Spleen (tissue), 11 donors: Measurements from ENCODE around the gene POLR3C. TPM values are rescaled to one million over a fixed set of nuclear protein-coding genes. Genes with fewer than 3 reads are reported as not detected.
"Not testable (repeated sequence)": the region's sequence is repeated elsewhere in the genome, so short reads cannot be mapped to it uniquely, and the experiment has no call there.

Experiments used
- DNase-seq: peaks from one replicate; pipeline ENCODE4 v3.0.0-alpha.2; 2020
- H3K27ac ChIP-seq, 8 donors: fragments of 200-600 bp; sonication (generic) in 7 of 8; 1 replicate in 4 of 8; 2 replicates in 4 of 8; pipeline versions ENCODE4 v1.5.0 to v1.8.0; 2016 to 2021; ENCODE audit warnings: inconsistent platforms in 4 of 8, mild to moderate bottlenecking in 4 of 8, moderate library complexity in 1 of 8
- H3K27me3 ChIP-seq, 7 donors: fragments of 200-600 bp; sonication (generic) in 6 of 7; replicated peaks in 1 of 7; 1 replicate in 4 of 7; 2 replicates in 3 of 7; pipeline versions ENCODE4 v1.5.0 to v1.8.0; 2016 to 2021; ENCODE audit warnings: inconsistent platforms in 3 of 7, mild to moderate bottlenecking in 1 of 7
- H3K36me3 ChIP-seq, 6 donors: fragments of 200-600 bp; sonication (generic) in 5 of 6; 1 replicate in 4 of 6; 2 replicates in 2 of 6; pipeline versions ENCODE4 v1.5.0 to v1.8.0; 2016 to 2021; ENCODE audit warnings: inconsistent platforms in 2 of 6
- H3K4me1 ChIP-seq, 6 donors: fragments of 200-600 bp; sonication (generic) in 5 of 6; 1 replicate in 3 of 6; 2 replicates in 3 of 6; pipeline versions ENCODE4 v1.5.0 to v1.8.0; 2016 to 2021; ENCODE audit warnings: inconsistent platforms in 3 of 6
- H3K4me3 ChIP-seq, 8 donors: fragments of 200-600 bp; sonication (generic) in 7 of 8; 1 replicate in 4 of 8; 2 replicates in 4 of 8; pipeline versions ENCODE4 v1.5.0 to v1.8.0; 2016 to 2021; ENCODE audit warnings: inconsistent platforms in 4 of 8, mild to moderate bottlenecking in 4 of 8, moderate library complexity in 2 of 8
- H3K9me3 ChIP-seq, 8 donors: fragments of 200-600 bp; sonication (generic) in 7 of 8; 1 replicate in 4 of 8; 2 replicates in 4 of 8; pipeline versions ENCODE4 v1.5.0 to v1.8.0; 2016 to 2021; ENCODE audit warnings: inconsistent platforms in 4 of 8
- CTCF ChIP-seq, 11 experiments: fragments of 200-600 bp in 7 of 11; fragments of 450-650 bp in 4 of 11; sonication (generic) in 4 of 11; IDR thresholded peaks in 8 of 11; conservative IDR thresholded peaks in 3 of 11; 1 replicate in 7 of 11; 2 replicates in 4 of 11; pipeline versions ENCODE4 v1.4.0 to v1.8.0; 2016 to 2021; ENCODE audit warnings: antibody characterized with exemption in 11 of 11, inconsistent platforms in 4 of 11, mild to moderate bottlenecking in 1 of 11
- POLR2A ChIP-seq, 3 donors: fragments of 450-650 bp; IDR thresholded peaks; one replicate each; pipeline ENCODE4 v1.5.1; 2017; ENCODE audit warnings: antibody characterized with exemption in 3 of 3, mild to moderate bottlenecking in 1 of 3
- POLR2AphosphoS5 ChIP-seq, 3 donors: sonication (generic); formaldehyde crosslinking; IDR thresholded peaks; one replicate each; pipeline ENCODE4 v1.5.1; 2017; ENCODE audit warnings: antibody characterized with exemption in 3 of 3
- WGBS, 5 donors: extraction: QIAGEN DNeasy Blood & Tissue Kit in 3 of 5; methylation state at CpG; one replicate each; pipeline versions ENCODE4 v1.1.5 to v1.1.7; 2013 to 2018; 5-methylcytosine and 5-hydroxymethylcytosine counted together
- intact Hi-C: fragments of 100-400 bp; cut with DNase I; formaldehyde crosslinking; loops from one replicate; pipeline ENCODE4 v1.15.0; 2023; ENCODE audit warnings: low total_unique reads
- polyA plus RNA-seq, 3 donors: library from polyadenylated mRNA; stranded (reverse); fragments of 200-250 nt; gene quantifications; one replicate each; pipeline ENCODE4 v1.2.1, GENCODE V29; 2013
- total RNA-seq, 7 donors: library from RNA; depleted of rRNA in 3 of 7; stranded (reverse); fragments of >200 nt in 3 of 7; fragmentation: NEBNext Ultra II Directional in 4 of 7; extraction: Animal tissue kit (Norgen Biotek cat#: 25700) in 4 of 7; gene quantifications; one replicate each; pipeline versions ENCODE4 v1.1.0 to v1.2.1, GENCODE V29; 2016 to 2021
- donor health status: healthy with polysubstance abuse.
- donor health status: DM: no; HTN: no; CAD: no; lungs with moderate emphysema.
- donor health status: DM: no; HTN: no; CAD: no.
- donor health status: Bipolar disorder and iron deficiency.
- donor health status: healthy.
- donor health status: DM: no; HTN: no; CAD: no.
- donor health status: DM: yes; HTN: yes; CAD: no.

The POLR3C gene
- total and polyA plus RNA-seq, 10 donors: 15.7 to 37.0 (median 29.8) TPM

- peaks cover 0 to 56% (median 12%) of the 10 kb centered on the region in 6 donors for H3K36me3 ChIP-seq
- intact Hi-C loops: no loop called here
- WGBS, 5 donors: 95 to 99% (median 98%) methylated on average over 3 of the region's 3 CpGs
- no peaks in the 10 kb centered on the region for H3K27me3 ChIP-seq
- DNase-seq: no peak
- no peaks in the 10 kb centered on the region for H3K9me3 ChIP-seq
- TF ChIP-seq CTCF (IDR thresholded peaks at IDR 0.05 in 8 of 11, conservative IDR thresholded peaks at IDR 0.05 in 3 of 11) (no peak), POLR2A (IDR thresholded peaks at IDR 0.05) (no peak), POLR2AphosphoS5 (IDR thresholded peaks at IDR 0.05) (no peak)
- H3K27ac ChIP-seq: no peak overlapping the region
- H3K4me3 ChIP-seq: no peak overlapping the region
- peaks cover 0 to 21% (median 9%) of the 10 kb centered on the region in 6 donors for H3K4me1 ChIP-seq
Measured at GRCh38 chr1:145788580-145788979, 35.4 kb upstream of the POLR3C start.

- H3K4me1 ChIP-seq, DNase-seq, H3K27me3 ChIP-seq, H3K4me3 ChIP-seq, H3K27ac ChIP-seq, intact Hi-C loops: not testable (repeated sequence)
- WGBS, 5 donors: 62 to 84% (median 68%) methylated on average over 2 of the region's 2 CpGs
- Histone ChIP-seq H3K36me3 (peaks cover 0 to 58% (median 10%) of the 10 kb centered on the region in 6 donors), H3K9me3 (peaks cover 3 to 20% (median 16%) of the 10 kb centered on the region in 8 donors)
Measured at GRCh38 chr1:145791860-145792259, 32.1 kb upstream of the POLR3C start.

- Histone ChIP-seq H3K27me3 (no peaks in the 10 kb centered on the region), H3K4me3 (no peak overlapping the region), H3K9me3 (peaks cover 8 to 26% (median 22%) of the 10 kb centered on the region in 8 donors), H3K27ac (no peak overlapping the region), H3K4me1 (no peaks in the 10 kb centered on the region), H3K36me3 (peaks cover 0 to 52% (median 10%) of the 10 kb centered on the region in 6 donors)
- DNase-seq: no peak
- intact Hi-C loops: no loop called here
- WGBS, 5 donors: 70 to 100% (median 92%) methylated on average over 1 of the region's 1 CpG
- TF ChIP-seq POLR2A (IDR thresholded peaks at IDR 0.05) (no peak), CTCF (IDR thresholded peaks at IDR 0.05 in 8 of 11, conservative IDR thresholded peaks at IDR 0.05 in 3 of 11) (no peak), POLR2AphosphoS5 (IDR thresholded peaks at IDR 0.05) (no peak)
Measured at GRCh38 chr1:145792484-145792883, 31.5 kb upstream of the POLR3C start.

GRCh38 chr1:145795257-145795881, 28.6 kb upstream of the POLR3C start:
- TF ChIP-seq CTCF (IDR thresholded peaks at IDR 0.05 in 8 of 11, conservative IDR thresholded peaks at IDR 0.05 in 3 of 11) (no peak), POLR2A (IDR thresholded peaks at IDR 0.05) (no peak), POLR2AphosphoS5 (IDR thresholded peaks at IDR 0.05) (no peak)
- Histone ChIP-seq H3K4me1 (no peaks in the 10 kb centered on the region), H3K9me3 (peaks cover 8 to 41% (median 35%) of the 10 kb centered on the region in 8 donors), H3K27me3 (no peaks in the 10 kb centered on the region), H3K27ac (no peak overlapping the region), H3K36me3 (peaks cover 0 to 49% (median 5%) of the 10 kb centered on the region in 6 donors), H3K4me3 (no peak overlapping the region)
- 84 to 92% (median 90%) methylated on average over 10 of the region's 10 CpGs for WGBS, 5 donors
- no peak for DNase-seq
- intact Hi-C loops: no loop called here
